HG02642 (cell line): ENCODE results near the gene PDE4DIP.
A peak's percentile ranks its signal among the peaks of the same experiment; 100 is the strongest.
"Not testable (repeated sequence)": the region's sequence is repeated elsewhere in the genome, so short reads cannot be mapped to it uniquely, and the experiment has no call there.

Experiments used
- ATAC-seq: cut with Tn5 transposase; IDR thresholded peaks from one replicate; pipeline ENCODE4 v1.9.1; 2021; ENCODE audit warnings: mild to moderate bottlenecking; ENCODE audit not compliant: unreplicated experiment, poor library complexity

PDE4DIP gene

DNA sequence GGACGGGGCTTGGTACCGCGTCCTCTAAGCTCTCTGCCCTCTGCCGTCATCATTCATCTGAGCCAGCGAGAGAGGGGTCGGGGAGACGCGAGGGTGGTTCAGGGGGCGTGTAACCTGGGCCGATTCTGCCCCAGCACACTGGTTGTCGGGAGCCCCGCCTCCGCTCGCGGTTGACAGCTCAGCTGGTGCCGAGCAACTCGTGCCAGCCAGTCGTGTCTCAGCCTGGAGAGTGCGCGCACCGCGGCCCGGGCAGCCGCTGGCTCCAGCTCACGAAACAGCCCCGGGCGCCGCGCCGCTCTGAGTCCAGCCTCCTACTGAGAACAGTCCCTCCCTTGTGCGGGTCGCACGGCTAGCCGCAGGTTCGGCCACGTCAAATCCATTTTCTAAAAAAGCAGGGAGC lies at the start of gene PDE4DIP:
Gene PDE4DIP, plus strand, starts transcription at position 209 of the 400 bp plus-strand sequence. CDS start 347 bp downstream, outside the sequence.
- ATAC-seq: peak; percentile 58

DNA sequence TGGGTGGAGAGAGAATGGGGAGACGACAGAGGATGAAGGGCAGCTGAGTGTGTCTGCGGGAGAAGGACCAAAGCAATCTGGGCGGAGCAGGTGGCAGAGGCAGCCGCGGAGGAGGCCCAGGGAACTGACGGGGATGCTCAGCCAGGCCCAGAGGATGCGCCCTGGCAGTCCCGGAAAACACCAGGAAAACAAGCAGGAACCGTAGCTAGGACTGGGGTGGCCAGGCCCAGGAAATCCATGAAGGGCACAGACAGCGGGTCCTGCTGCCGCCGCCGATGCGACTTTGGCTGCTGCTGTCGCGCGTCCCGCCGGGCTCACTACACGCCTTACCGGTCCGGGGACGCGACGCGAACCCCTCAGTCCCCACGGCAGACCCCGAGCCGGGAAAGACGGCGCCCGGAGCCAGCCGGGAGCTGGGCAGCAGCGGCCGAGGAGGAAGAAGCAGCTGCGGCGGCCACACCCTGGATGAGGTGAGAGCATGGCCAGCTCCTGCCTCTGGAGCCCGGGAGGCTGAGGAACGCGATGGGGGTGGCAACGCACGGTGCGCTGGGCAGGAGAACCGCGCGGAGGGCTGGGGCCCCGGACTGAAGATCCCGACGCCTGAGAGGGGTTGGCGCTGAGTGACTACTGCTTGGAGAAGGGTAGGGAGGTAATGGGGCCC lies 35.8 kb upstream of the PDE4DIP start:
- ATAC-seq: not testable (repeated sequence)

DNA sequence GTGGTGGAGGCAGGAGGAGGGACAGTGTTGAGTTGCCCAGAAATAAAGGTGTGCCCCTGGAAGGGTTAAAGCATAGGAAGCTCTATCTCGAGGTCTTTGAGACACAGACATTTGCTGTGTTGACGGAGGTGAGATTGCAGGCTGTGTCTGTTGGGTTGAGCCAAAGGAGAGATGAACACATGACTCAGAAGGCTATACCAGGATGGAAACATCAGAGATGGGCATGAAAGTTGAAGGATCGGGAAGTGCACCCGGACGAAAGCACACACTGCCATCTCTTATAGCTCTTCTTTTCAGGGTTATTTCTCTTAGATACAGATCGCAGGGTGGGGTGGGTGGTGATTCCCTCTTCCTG lies 35.3 kb upstream of the PDE4DIP start:
- not testable (repeated sequence) for ATAC-seq

DNA sequence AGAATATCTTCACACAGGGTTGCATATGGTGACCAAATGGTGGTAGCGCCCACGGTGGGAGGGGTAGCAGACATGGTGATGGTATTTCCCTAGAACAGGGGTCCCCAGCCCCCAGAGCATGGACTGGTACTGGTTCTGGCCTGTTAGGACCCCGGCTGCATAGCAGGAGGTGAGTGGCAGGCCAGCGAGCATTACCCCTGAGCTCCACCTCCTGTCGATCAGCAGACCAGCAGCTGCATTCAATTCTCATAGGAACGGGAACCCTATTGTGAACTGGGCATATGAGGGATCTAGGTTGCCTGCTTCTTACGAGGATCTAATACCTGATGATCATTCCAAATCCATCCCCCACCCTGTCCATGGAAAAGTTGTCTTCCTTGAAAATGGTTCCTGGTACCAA lies 22.0 kb upstream of the PDE4DIP start:
- not testable (repeated sequence) for ATAC-seq

DNA sequence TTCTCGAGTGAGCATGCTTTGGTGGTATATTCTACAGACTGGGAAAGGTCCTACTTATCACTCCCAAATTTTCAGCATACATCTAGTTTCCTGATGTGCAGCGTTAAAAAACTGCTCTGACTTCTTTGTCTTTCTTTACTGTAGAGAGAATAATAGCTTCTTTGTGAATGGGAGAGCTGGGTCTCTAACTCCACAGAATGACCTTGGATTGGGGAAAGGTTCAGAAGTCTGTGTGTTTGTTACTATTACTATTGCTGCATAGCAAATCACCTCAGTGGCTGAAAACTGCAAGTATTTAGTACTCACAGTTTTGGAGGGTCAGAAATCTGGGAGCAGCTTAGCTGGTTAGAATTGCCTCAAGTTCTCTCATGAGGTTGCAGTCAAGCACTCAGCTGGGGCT lies 20.4 kb upstream of the PDE4DIP start:
- not testable (repeated sequence) for ATAC-seq

DNA sequence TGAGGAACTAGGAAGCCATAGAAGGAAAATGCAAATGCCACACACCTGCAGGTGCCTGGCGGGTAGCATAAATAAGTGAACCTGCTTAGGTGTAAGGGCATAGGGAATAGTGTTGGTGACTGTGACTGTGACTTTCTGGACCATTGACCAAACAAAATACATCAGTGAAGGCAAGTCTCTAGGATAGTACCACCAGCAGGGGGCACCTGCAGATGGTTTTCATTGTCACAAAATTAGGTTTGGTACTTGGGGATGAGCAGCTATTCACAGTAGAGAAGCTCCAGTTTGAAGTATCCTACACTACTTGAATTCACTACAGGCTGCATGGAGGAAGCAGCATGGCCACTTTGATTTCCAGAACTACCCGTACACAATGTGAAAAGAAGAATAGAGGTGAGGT lies 19.2 kb upstream of the PDE4DIP start:
- not testable (repeated sequence) for ATAC-seq

DNA sequence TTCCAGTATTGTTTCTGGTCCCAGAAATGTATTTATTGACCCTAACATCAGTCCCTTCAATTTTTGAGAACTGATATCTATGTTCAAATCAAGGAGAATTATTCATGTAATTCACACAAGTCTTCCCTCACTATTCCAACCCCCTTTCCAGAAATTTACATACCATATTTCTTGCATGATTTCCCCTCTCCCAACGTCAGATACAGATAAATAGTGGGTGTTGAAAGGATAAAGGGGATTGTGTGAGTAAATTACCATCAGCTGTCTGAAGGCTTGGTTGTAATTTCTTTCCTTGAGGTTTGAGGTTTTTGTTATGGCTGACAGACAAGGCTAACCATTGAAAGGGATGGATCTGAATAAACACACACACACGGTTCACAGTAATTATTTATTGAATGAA lies 15.7 kb upstream of the PDE4DIP start:
- not testable (repeated sequence) for ATAC-seq

DNA sequence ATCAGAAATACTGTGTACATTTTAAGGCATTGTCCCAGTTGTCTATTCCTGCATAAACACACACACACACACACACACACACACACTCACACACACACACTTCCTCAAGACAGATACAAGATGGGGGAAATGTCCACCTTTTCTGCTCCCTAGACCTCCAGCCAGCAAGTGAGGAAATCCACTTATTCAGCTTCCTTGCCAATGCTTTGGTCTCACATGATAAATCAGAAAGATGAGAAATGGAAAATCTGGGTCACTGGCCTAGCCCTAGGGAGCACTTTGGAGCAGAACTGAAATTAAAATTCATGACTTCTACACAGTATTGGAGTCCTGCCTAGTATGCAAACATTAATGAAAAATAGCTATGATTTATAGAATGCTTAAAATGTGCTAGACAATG lies 15.3 kb upstream of the PDE4DIP start:
- ATAC-seq: not testable (repeated sequence)

DNA sequence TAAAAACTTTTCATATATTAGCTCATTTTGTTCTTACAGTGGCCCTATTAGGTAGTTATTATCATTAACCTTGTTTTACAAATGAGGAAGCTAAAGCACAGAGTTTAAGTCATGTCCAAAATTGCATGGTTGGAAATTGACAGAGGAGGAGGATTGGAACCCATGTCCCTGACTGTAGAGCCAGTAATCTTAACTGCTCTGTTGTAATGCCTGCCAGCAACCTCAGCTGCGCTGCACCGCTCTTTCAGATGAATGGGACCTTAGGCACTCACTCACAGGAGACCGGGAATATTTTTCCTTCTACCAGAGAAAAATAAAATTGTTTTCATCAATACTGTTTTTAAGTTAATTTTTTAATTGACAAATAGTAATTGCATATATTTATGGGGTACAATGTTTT lies 14.9 kb upstream of the PDE4DIP start:
- not testable (repeated sequence) for ATAC-seq

DNA sequence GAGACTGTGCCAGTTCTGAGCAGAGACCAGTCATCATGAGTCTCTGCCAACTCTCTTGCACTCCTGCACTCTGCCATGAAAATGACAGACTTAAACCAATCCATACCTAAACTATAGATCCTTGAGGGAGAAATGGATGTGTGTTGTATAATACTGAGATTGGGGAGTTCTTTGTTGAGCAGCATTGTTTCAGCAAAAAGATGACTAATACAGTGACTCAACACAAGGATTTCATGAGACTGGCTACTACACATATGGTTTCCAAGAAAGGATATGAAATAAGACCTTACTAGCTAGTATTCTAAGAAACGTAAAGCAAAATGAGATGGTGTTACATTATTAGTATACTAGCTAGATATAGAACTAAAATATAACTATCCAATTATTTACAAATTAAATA lies 3.0 kb upstream of the PDE4DIP start:
- ATAC-seq: not testable (repeated sequence)

DNA sequence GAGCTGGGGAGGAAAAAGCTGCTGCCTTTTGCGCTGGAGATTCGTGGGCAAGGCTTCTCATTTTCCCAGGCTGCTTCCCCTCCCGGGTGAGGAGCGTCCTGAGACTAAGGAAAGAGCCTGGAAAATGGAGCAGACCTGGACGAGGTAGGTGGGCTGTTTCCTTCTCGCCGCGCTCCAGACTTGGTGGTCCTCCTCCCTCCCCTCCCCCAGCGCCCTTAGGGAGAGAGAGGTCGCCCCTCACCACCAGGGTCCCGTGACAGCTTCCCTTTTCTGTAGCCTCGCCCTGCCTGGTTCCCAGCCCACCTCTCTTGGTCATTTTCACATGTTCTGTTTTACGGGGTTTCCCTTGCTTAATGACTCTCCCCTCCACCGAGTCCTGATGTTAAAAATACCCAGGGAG lies 423 bp downstream of the PDE4DIP start:
- not testable (repeated sequence) for ATAC-seq

DNA sequence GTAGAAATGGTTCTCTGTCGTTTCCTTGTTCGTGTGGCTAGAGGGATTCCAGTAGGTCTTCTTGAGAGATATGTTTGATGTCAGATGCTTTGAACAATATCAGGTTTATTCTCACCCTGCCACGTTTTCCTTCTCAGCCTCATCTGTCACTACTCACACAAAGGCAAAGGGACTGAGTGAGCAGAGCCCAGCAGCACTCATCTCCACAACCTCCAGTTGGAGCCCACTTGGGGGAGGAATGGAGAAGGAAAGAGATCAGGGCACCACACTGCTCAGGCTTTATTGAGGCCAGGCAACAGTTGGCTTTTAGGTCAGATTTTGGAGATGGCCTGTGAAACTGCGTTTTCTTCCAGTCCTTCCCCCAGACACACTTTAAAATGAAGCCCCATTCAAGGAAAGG lies 840 bp downstream of the PDE4DIP start:
- ATAC-seq: not testable (repeated sequence)

DNA sequence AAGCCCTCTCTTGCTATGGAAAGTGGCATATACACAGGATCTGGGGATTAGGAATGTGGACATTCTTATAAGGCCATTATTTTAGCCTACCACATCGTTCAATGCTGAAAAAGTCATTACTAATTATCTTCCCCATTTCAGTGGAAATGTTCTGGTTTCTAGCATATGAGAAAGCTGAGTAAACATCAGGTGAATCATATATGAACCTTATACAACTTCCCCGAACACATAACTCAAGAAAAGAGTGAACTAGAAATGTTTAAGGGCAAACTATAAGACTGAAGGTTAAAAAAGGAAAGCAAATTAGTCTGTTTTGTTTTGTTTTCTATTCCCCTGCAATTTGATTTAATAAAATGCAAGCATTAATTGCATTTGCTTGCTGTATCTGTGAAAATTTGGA lies 6.1 kb downstream of the PDE4DIP start:
- not testable (repeated sequence) for ATAC-seq

DNA sequence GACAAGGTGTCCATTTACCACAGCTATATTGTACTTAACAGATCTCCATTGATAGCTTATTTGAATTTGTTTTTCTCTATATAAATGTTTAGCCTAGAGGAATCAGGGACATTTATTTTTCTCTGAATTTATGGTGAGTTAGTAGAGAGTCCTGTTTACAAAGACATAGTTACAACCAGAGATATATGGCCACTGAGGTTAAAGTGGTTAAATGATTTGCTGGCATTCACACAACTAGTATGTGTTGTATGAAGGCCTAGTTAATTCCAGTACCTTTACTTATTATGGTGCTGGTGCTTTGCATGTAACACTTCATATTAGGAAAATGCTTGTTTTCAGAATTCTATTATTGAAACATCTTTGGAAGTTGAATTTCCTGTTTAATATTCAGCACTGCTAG lies 6.6 kb downstream of the PDE4DIP start:
- ATAC-seq: not testable (repeated sequence)

DNA sequence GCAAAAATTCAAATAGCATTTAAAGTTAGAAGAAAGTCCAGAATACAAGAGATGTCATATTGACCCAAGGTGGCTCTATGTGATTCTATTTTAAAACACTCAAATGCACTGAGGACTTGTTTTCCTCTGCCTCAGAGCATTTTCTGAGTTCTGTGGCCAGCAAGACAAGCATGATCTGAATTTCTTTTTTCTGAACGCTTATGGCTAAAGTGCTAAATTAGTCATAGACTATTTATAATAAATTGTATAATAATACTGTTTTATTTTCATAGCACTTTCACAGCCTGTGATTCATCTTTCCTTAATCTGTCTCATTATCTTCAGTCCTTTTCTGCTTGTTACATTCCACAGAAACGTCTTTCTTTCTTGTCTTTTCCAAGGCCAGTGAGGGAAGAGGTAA lies 7.5 kb downstream of the PDE4DIP start:
- ATAC-seq: not testable (repeated sequence)

DNA sequence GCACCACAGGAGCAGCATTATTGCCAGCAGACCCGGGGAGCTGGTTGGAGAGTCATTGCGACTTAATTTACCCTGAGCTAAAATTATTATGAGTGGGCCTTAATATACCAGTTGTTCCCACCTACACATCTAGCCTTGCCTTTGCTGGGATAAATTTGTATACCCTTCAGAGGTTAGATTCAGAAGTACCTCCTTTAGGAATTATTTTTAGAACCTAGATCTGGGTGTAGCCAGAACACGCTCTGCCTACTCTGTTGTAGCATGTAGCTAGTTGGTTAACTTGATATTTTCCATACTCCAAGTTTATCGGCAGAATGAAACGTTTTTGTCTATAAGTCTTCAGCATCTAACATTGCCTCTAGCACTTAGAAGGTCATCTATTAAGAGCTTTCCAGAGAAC lies 9.1 kb downstream of the PDE4DIP start:
- ATAC-seq: not testable (repeated sequence)

DNA sequence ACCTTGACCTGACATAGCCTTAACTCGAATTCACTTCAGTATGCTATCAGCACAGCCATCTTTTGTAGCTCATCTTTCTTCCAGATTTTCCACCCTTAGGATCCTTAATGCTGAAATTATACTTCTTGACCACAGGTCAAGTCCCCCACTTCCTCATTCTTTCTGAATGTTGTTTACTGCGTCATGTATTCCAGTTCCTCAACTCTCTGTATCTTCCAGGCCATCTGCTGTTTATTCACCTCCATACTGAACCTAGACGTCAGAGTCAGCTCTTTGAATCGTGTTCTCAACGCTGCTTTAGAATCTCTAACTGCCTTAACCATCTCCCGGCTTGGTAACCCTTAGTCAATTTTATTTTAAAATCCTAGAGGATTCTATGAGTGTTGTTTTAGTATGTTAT lies 9.8 kb downstream of the PDE4DIP start:
- ATAC-seq: not testable (repeated sequence)

DNA sequence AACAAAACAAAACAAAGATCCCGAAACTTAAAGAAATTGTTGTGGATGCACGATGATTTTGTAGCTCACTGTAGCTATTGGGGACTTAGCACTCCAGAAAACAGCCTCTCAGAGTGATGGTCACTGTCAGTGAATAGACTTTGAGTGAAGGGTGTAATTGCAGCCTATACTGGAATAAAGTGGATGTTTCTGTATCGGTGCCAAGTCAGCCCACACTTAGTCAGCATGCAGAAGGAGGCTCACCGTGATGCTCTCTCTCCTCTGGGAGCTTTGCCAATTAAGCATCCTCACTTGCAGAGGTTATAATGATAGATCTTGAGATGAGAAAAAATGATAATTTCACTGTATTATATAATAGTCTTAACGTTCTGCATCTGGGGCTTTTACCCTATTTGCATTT lies 11.1 kb downstream of the PDE4DIP start:
- not testable (repeated sequence) for ATAC-seq

DNA sequence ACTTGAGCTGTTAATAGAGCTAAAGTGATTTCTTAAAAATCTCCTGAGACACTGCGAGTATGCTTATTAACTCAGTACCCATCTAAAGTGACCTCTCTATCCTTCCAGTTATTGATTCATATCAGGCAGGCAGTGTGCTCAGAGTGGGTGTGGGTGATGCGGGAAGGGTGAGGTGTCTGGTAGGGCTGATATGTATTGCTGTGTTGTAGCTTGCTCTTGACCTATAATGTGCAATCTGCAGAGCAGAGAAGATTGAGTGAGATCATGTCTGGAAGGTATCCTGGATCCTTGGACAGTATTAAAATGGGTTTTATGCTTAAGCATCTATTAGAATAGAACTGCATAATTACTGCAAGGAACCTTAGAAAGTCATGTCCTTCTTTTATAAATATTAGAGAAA lies 15.8 kb downstream of the PDE4DIP start:
- not testable (repeated sequence) for ATAC-seq

DNA sequence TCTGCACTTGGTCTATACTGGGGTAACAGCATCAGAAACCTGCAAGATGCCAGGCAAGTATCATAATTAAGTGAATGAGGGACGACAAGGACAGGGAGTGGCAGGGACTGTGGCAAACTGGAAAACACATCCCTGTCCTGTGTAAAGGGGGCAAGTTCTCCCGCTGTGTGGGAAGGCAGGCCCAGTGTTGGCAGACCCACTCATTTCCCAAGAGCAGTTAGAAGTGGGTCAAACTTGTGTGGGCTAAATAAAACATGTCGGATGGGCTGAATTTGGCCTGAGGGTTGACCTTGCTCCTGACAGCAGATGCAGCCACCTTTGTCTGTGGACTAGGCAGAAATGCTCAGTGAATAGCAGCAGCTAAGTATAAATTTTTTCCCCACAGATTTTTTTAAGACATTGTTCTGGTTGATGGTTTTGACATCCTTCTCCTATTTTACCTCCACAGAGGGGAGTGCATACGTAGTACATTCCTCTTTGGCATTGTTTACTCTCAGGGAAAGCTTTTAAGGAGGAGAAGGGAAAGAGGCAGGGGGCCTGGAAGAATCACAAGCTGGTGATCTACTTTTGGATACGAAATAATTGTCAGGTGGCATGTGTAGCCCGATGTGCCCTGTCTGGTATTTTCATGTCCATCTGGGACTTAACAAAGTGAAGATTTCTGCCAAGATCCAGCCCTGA lies 16.5 kb downstream of the PDE4DIP start:
- not testable (repeated sequence) for ATAC-seq

DNA sequence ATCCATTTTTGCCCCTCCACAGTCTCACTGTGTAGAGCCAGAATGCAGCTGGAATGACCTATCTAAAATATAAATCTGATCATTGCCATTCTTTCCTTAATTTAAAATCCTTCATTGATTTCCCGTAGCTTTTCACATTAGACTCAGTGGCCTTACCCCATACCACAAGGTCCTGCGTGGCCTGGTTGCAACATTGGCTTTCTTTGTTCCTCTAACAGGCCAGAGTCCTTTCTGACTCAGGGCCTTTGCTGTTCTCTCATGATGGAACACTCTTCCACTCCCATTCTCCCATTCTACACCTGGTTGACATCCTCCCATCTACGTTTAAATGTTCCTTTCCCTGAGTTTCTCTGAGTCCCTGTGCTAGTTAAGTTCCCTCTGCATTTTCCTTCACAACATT lies 18.4 kb downstream of the PDE4DIP start:
- ATAC-seq: not testable (repeated sequence)
